Upper lobe of right lung (tissue), 1 donor: ENCODE data around the gene ANKRD31. TPM values are rescaled to one million over a fixed set of nuclear protein-coding genes. Genes with fewer than 3 reads are reported as not detected.

Source experiments
- ATAC-seq: fragments of 200-7000 bp; cut with Tn5 transposase; one replicate; pipeline ENCODE4 v1.9.1; 2020; ENCODE audit warnings: mild to moderate bottlenecking, moderate library complexity
- DNase-seq: peaks from one replicate; pipeline ENCODE4 v3.0.0-alpha.2; 2020
- H3K27ac ChIP-seq: fragments of 200-600 bp; one replicate; pipeline ENCODE4 v1.8.0; 2022
- H3K27me3 ChIP-seq: fragments of 200-600 bp; one replicate; pipeline ENCODE4 v1.8.0; 2022; ENCODE audit warnings: mild to moderate bottlenecking
- H3K36me3 ChIP-seq: fragments of 200-600 bp; one replicate; pipeline ENCODE4 v1.8.0; 2022
- H3K4me1 ChIP-seq: fragments of 200-600 bp; one replicate; pipeline ENCODE4 v1.8.0; 2022
- H3K4me3 ChIP-seq: fragments of 200-600 bp; one replicate; pipeline ENCODE4 v1.8.0; 2022; ENCODE audit warnings: mild to moderate bottlenecking
- H3K9me3 ChIP-seq: fragments of 200-600 bp; one replicate; pipeline ENCODE4 v1.8.0; 2022
- intact Hi-C: fragments of 100-400 bp; cut with DNase I; formaldehyde crosslinking; loops from one replicate; pipeline ENCODE4 v1.11.0; 2022
- total RNA-seq: library from RNA; stranded (reverse); fragmentation: NEBNext Ultra II Directional; extraction: Animal tissue kit (Norgen Biotek cat#: 25700); gene quantifications from one replicate; pipeline ENCODE4 v1.2.1, GENCODE V29; 2021
- TF ChIP-seq, protein P1 (sequence below): fragments of 200-600 bp; IDR thresholded peaks from one replicate; pipeline ENCODE4 v1.8.0; 2022; ENCODE audit warnings: antibody characterized with exemption
- donor health status: DM: no; HTN: yes; CAD: no; lungs with severe emphysema.

The ANKRD31 gene
- total RNA-seq, 1 donor from 2014 or later = 0.14 TPM

DNA sequence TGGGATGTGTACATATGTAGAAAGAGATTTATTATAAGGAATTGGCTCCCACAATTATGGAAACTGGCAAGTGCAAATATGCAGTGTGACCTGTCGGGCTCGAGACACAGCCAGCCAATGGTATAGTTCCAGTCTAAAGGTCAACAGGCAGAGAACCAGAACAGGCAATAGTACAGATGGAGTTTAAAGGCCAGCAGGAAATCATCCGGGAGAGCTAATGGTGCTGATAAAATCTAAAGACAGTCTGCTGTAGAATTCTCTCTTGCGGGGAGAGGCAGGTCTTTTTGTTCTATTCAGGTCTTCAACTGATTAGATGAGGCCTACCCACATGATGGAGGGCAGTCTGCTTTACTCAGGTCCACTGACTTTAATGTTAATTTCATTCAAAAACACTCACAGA is 21.8 kb downstream of the ANKRD31 start:
- no peaks in the 10 kb centered on the region for H3K4me1 ChIP-seq
- intact Hi-C loops = no loop called here
- H3K9me3 ChIP-seq = no peaks in the 10 kb centered on the region
- H3K27ac ChIP-seq = no peak overlapping the region
- ATAC-seq (no peak), DNase-seq (no peak)
- no peaks in the 10 kb centered on the region for H3K27me3 ChIP-seq
- no peak overlapping the region for H3K4me3 ChIP-seq
- TF ChIP-seq, protein P1, sequence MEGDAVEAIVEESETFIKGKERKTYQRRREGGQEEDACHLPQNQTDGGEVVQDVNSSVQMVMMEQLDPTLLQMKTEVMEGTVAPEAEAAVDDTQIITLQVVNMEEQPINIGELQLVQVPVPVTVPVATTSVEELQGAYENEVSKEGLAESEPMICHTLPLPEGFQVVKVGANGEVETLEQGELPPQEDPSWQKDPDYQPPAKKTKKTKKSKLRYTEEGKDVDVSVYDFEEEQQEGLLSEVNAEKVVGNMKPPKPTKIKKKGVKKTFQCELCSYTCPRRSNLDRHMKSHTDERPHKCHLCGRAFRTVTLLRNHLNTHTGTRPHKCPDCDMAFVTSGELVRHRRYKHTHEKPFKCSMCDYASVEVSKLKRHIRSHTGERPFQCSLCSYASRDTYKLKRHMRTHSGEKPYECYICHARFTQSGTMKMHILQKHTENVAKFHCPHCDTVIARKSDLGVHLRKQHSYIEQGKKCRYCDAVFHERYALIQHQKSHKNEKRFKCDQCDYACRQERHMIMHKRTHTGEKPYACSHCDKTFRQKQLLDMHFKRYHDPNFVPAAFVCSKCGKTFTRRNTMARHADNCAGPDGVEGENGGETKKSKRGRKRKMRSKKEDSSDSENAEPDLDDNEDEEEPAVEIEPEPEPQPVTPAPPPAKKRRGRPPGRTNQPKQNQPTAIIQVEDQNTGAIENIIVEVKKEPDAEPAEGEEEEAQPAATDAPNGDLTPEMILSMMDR = no peak
- H3K36me3 ChIP-seq = no peaks in the 10 kb centered on the region

DNA sequence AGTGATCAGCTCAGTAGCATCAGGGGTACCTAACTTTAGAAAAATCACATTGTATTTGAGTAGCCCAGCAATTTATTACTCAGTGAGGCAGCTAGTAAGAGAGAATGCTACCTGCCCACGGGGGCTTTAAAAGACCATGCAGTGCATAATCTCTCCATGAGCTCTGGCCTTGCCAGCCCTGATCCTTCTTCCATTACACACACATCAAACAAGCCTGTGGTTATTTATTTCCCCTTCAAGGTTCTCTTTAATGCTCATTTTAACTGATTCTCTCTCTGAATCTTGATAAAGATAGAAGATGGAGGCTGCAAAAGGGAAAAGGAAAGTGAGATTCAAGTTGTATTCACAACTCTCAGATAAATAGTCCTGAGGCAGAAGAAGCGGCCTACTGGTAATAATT is 22.3 kb downstream of the ANKRD31 start:
- DNase-seq (no peak), ATAC-seq (no peak)
- no peaks in the 10 kb centered on the region for H3K36me3 ChIP-seq
- intact Hi-C loops = no loop called here
- no peak overlapping the region for H3K27ac ChIP-seq
- no peak overlapping the region for H3K4me3 ChIP-seq
- H3K27me3 ChIP-seq = no peaks in the 10 kb centered on the region
- TF ChIP-seq, protein P1 = no peak
- H3K9me3 ChIP-seq = no peaks in the 10 kb centered on the region
- no peaks in the 10 kb centered on the region for H3K4me1 ChIP-seq

DNA sequence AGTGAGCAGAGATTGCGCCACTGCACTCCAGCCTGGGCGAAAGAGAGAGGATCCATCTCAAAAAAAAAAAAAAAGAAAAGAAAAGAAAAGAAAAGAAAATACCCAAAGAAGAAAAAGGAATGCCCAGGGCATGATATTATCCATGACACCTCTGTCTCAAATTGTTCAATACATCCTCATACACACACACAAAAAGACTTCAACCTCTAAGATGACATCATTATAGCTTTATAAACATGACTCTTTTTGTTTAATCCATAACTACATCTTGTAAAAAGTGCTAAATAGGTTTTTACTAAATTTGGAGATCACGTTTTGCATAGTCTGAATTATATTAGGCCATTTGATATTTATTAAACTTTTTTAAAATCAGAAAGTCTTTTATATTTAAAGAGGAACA is 33.1 kb downstream of the ANKRD31 start:
- Histone ChIP-seq H3K27me3 (no peaks in the 10 kb centered on the region), H3K36me3 (no peaks in the 10 kb centered on the region), H3K4me3 (no peak overlapping the region), H3K9me3 (no peaks in the 10 kb centered on the region), H3K4me1 (no peaks in the 10 kb centered on the region), H3K27ac (no peak overlapping the region)
- TF ChIP-seq, protein P1 = no peak
- intact Hi-C loops = no loop called here
- no peak for ATAC-seq
- no peak for DNase-seq

DNA sequence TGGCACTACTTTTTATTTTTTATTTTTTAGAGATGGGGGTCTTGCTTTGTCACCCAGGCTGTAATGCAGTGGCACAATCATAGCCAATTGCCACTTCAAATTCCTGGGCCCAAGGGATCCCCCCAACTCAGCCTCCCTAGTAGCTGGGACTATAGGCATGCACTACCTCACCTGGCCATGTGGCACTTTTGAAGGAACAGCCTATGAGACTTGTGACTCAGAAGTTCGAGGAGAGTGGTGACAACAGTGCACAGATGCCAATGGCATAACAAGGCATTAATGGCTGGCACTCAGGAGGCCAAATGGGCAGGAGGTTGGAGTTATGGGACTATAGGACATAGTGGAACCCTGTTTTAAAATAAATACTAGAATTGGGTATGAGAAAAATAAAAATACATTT is 33.7 kb downstream of the ANKRD31 start:
- H3K36me3 ChIP-seq = no peaks in the 10 kb centered on the region
- DNase-seq (no peak), ATAC-seq (no peak)
- no peak overlapping the region for H3K27ac ChIP-seq
- H3K4me3 ChIP-seq = no peak overlapping the region
- H3K27me3 ChIP-seq = no peaks in the 10 kb centered on the region
- intact Hi-C loops = no loop called here
- TF ChIP-seq, protein P1 = no peak
- H3K9me3 ChIP-seq = no peaks in the 10 kb centered on the region
- H3K4me1 ChIP-seq = no peaks in the 10 kb centered on the region

DNA sequence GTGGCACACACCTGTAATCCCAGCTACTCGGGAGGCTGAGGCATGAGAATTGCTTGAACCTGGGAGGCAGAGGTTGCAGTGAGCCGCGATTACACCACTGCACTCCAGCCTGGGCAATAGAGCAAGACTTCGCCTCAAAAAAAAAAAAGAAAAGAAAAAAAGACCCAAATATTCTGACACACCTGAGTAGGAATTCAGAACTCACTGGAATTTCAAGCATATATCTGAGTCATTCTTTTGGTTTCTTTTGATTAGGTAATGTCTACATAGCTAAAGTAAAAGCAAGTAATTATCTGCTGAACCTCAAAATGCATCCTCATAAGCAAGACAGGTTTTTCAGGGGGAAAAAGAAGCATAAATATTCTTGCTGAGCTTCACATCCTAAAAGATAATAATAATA is 35.9 kb downstream of the ANKRD31 start:
- no peak for ATAC-seq
- DNase-seq = no peak
- Histone ChIP-seq H3K9me3 (no peaks in the 10 kb centered on the region), H3K4me1 (no peaks in the 10 kb centered on the region), H3K4me3 (no peak overlapping the region), H3K27ac (no peak overlapping the region), H3K36me3 (no peaks in the 10 kb centered on the region), H3K27me3 (no peaks in the 10 kb centered on the region)
- intact Hi-C loops = no loop called here
- TF ChIP-seq, protein P1 = no peak

DNA sequence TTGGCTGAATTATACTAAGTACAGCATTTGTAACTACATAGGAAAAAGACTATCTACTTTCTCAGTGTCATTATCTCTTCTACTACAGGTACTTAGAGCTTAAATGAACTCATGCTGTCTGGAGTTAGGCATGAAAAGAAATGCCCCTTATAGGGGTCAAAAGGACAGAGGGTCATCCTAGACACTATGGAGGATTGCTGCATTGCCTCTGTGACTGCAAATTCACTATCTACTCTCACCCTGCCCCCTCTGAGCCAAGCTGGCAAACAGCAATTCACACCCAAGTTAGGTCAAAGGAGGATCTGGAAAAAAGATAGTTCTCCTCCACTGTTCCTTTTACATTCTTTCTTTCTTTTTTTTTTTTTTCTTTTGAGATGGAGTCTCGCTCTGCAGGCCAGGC is 36.7 kb downstream of the ANKRD31 start:
- ATAC-seq = no peak
- Histone ChIP-seq H3K4me1 (no peaks in the 10 kb centered on the region), H3K4me3 (no peak overlapping the region), H3K27ac (no peak overlapping the region), H3K27me3 (no peaks in the 10 kb centered on the region), H3K36me3 (no peaks in the 10 kb centered on the region), H3K9me3 (no peaks in the 10 kb centered on the region)
- DNase-seq = no peak
- TF ChIP-seq, protein P1 = no peak
- intact Hi-C loops = no loop called here
